Right ventricle myocardium superior (tissue), 1 donor: ENCODE data around the gene DNER. TPM values are rescaled to one million over a fixed set of nuclear protein-coding genes. Genes with fewer than 3 reads are reported as not detected.
"Not testable (repeated sequence)": the region's sequence is repeated elsewhere in the genome, so short reads cannot be mapped to it uniquely, and the experiment has no call there.

Experiments
- ATAC-seq: fragments of 200-7000 bp; cut with Tn5 transposase; one replicate; pipeline ENCODE4 v1.9.1; 2020; ENCODE audit warnings: mild to moderate bottlenecking; ENCODE audit not compliant: poor library complexity
- DNase-seq: peaks from one replicate; pipeline ENCODE4 v3.0.0-alpha.2; 2020
- intact Hi-C: fragments of 100-400 bp; cut with DNase I; formaldehyde crosslinking; loops from one replicate; pipeline ENCODE4 v1.11.2; 2022
- total RNA-seq: library from RNA; stranded (reverse); fragmentation: NEBNext Ultra II Directional; extraction: Animal tissue kit (Norgen Biotek cat#: 25700); gene quantifications from one replicate; pipeline ENCODE4 v1.2.1, GENCODE V29; 2021
- donor health status: DM: no; HTN: yes; CAD: no; lungs with severe emphysema.

DNER gene
- total RNA-seq, 1 donor from 2014 or later = 2.3 TPM

DNA sequence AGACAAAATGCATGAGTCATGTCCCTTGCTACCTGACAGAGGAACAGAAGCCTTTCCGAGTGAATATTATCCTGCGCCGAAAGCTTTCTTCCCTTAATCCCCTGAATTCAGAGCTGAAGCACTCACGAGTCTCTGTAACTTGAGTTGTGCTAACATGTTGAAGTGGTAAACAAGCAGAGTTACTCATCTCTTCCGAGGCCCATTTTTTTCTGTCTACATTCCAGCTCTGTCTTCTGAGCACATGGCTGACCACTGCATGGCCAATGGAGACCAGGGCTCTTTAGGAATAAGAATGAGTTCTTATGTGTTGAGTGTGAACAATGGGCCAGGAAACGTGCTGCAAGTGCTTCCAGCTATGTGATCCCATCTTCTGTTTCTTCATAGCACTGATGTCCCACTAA lies 370.2 kb downstream of the DNER start:
- no peak for DNase-seq
- no peak for ATAC-seq
- intact Hi-C loops = no loop called here

DNA sequence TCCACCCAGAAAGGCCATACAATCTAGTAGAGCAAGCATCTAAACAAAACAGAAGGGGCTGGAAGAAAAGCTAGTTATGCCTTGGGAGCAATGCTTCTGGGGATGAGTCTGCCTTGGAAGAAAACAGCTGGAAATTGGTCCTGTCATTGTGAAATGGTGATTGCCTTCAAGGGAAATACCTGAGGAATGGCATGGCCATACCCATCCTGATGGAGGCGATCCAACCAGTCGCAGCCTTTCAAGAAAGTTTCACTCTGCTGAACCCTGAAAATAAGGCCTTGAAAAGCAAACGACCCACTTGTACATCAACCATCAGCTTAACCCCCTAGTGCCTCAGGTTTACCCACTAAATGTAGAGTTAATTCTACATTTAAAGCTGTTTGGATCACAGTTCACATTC lies 370.7 kb downstream of the DNER start:
- DNase-seq (no peak), ATAC-seq (no peak)
- intact Hi-C loops = no loop called here

DNA sequence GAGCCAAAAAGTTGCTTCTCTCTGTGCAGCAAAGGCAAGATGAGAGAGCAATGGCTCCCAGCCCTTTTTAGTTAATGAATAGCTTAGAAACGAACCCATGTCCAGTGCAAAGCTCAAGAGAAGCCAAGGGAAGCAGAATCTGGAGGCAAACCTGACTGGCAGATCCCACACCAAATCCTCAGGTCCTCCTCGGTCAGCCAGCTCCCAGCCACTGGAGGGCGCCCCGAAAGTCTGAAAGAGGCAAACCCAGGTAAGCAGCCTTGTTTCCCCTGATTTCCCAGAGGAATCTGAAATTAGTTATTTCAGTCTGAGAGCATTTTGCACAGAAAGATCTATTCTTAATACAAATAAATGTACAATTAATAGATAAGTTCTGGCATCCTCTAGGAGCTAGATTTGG lies 372.0 kb downstream of the DNER start:
- peak; percentile 59 for DNase-seq
- intact Hi-C loops = no loop called here
- ATAC-seq = no peak

DNA sequence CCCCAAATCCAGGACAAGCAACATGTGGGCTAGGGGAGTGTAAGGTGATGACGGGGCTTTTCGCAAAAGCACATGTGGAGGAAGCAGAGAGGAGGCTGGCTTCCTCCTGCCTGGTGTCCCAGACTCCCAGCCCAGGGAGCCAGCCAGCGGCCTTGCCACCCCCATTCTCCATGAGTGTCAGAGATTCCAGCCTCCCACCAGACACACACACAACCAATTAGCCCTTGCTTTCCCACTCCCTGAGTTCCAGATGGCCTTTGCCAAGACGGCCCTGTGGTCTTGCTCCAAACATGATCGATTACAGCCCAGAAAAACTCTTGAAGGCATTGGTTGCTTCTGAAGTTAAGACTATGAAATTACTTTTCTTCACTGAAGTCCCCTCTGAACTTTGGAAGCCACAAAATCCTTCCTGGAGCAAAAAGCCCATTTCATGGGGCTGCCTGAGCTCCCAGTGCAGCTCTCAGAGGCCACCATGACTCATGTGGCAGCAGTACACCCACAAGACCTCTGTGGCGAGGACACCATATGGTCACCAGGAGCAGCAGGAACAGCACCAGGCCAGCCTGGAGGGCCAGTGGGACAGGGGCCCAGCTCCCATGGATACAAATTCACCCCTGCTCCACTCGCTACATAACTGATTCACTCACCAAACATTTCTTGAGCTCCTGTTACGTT lies 374.1 kb downstream of the DNER start:
- DNase-seq = no peak
- intact Hi-C loops = no loop called here
- no peak for ATAC-seq

DNA sequence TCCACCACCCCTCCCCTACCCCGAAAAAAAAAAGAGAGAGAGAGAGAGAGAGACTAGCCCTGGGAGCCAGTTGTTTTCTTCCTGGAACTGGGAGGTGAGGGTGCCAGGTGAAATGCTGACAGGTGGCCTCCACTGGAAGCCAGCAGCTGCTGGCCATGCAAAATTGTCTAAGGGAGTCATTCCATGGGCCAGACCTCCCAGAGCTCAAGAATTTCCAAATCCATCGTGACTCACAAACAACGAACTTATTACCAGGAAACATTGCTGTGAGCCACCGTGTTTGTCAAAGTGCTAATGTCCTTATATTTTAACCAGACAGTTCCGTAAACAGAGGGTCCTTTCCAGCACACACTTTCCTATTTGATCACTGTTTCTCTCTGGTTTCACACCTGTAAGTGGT lies 374.7 kb downstream of the DNER start:
- DNase-seq = no peak
- intact Hi-C loops = no loop called here
- no peak for ATAC-seq

DNA sequence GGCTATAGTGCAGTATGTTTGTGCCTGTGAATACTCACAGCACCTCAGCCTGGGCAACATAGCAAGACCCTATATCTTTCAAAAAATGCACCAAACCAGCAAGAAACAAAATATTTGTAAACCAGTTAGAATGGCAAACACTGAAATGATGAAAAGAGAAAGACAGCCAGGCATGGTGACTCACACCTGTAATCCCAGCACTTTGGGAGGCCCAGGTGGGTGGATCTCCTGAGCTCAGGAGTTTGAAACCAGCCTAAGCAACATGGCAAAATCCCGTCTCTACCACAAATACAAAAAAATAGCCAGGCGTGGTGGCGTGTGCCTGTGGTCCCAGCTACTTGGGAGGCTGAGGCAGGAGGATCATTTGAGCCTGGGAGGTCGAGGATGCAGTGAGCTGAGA lies 375.2 kb downstream of the DNER start:
- ATAC-seq, DNase-seq, intact Hi-C loops: not testable (repeated sequence)

DNA sequence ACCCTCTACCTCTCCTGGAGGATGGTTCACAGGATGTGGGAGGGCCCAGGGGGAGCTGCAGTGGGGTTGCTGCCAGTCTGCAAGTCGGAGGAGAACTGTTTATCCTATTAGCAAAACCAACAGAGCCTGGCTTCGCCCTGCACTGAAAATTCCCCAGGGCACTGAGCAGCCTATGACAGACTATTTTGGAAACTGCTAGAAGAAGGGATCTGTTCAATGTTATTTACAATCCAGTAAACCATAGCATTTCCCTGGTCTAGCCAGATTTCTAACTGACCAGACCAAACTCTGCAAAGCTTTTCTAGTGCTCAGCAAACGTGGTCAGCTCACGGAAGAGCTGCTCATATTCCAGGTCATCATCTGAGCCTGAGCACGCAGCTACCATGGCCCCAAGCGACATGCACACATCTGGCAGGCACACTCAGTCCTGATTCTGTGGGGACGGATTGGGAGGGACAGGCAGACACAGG lies 378.4 kb downstream of the DNER start:
- intact Hi-C loops = no loop called here
- ATAC-seq (peak; percentile 48), DNase-seq (no peak)

DNA sequence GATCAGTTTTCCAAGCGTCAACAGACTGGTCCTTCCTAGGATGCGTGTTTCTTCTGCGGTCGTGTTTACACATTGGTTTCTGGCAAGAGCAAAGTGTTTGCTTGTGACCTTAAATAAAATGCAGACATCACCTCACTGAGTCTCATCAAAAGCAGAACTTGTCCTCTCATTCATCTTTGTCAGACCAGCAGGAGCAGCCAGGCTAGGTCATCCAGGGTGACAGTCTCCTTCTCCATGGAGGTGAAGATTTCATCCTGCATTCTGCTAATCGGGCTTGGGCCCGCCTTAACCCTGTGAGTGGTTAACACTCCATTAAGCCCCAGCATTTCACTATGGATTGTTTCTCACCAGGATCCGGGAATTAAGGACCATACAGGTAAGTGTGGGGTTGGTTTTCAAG lies 379.0 kb downstream of the DNER start:
- intact Hi-C loops = no loop called here
- ATAC-seq (no peak), DNase-seq (no peak)

DNA sequence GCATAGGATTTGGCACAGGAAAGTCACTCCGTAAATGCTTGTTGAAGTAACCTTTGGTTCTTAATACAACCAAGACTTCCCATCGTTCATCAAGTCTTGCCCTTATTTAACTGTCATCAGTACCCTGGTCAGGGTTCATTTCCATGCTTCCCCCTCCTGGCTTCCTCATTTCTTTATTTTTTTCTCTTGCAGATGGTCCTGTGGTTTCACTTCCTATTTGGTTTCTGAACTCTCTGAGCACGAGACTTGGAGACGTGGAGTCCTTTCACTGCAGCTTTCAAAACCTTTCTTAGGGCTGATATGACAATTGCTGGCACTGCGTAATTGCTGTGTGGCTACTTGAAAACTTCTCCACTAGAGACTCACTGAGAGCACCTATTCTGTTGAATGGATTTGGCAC lies 383.4 kb downstream of the DNER start:
- DNase-seq (no peak), ATAC-seq (peak; percentile 64)
- intact Hi-C loops = no loop called here

DNA sequence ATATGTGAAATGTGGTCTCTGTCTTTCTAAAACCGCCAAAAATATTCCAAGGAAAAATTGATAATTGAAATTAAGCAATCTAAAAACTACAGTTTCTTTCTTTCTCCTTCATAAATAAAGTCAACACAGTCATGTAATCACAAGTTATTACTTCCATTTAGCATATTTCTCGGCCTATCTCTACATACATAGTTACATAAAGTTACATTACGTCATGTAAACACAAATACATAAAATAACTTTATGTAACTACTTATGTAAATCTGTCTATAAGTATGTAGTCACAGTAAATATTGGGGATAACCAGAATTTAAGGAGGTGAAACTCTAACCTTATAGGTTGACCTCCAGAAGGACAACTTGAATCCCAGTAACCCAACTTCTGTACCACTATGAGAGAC lies 394.8 kb downstream of the DNER start:
- DNase-seq (no peak), ATAC-seq (no peak)
- intact Hi-C loops = no loop called here

DNA sequence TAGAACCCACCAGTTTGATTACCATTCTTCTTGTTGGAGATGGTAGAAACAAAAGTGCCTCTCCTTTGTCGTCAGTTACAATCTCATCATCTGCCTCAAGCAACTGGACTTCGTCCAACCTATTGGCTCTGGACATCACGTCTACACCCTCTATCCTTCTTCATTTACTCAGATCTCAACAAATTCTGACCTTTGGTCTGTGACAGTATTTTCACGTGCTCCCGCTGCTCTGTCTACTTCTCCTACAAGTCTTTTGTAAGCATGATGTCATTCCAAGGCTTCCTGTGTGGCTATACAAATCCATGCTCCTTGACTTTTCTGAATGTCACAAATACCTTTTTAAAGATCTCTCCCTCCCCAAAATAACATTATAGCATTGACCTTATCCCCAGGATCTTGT lies 400.2 kb downstream of the DNER start:
- DNase-seq (no peak), ATAC-seq (peak; percentile 10)
- intact Hi-C loops = no loop called here

DNA sequence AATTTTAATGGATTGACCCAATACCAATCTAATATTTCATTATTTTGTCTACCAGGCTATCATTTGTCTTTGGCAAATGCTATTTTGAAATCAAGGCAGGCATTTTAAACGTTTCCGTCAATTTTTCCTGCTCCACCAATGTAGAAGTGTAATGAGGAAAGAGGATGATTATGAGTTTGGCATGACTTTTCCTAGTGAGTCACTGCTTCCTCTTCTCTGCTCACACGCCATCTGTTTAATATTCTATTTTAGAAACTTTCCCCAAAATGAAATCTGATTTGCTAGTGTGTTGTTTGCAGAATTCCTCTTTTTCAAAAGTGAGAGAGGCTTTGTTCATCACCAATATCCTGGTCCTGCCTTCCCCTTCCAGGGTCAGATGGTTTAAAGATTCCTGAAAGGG lies 400.8 kb downstream of the DNER start:
- ATAC-seq = peak; percentile 86
- no peak for DNase-seq
- intact Hi-C loops = no loop called here

Other genes starting within 250 kb of the DNER start
- gene TRIP12, start 207.5 kb upstream of the DNER start, total RNA-seq = 164 TPM
- 0.65 TPM for gene FBXO36, start 207.9 kb upstream of the DNER start, total RNA-seq